Liver (tissue), 9 donors: ENCODE results near the gene PTPRB. TPM values are rescaled to one million over a fixed set of nuclear protein-coding genes. Genes with fewer than 3 reads are reported as not detected.

Source experiments
- DNase-seq: peaks from one replicate; pipeline ENCODE4 v3.0.0-alpha.2; 2017; ENCODE audit warnings: low spot score
- H3K27ac ChIP-seq, 2 donors: one replicate each; pipeline ENCODE4 v1.7.0; 2013; ENCODE audit warnings: inconsistent platforms in 2 of 2, low read length in 2 of 2, control low read depth in 1 of 2, low read depth in 1 of 2, mild to moderate bottlenecking in 1 of 2
- H3K27me3 ChIP-seq, 4 donors: one replicate each; pipeline versions ENCODE4 v1.6.1 to v1.7.0; 2013; ENCODE audit warnings: low read length in 3 of 4, inconsistent platforms in 1 of 4, mild to moderate bottlenecking in 1 of 4, moderate library complexity in 1 of 4; ENCODE audit not compliant: control insufficient read depth in 4 of 4, insufficient read depth in 4 of 4
- H3K36me3 ChIP-seq, 4 donors: one replicate each; pipeline versions ENCODE4 v1.6.1 to v1.7.0; 2013; ENCODE audit warnings: low read length in 3 of 4, mild to moderate bottlenecking in 3 of 4, low read depth in 1 of 4, moderate library complexity in 1 of 4; ENCODE audit not compliant: control insufficient read depth in 4 of 4, insufficient read depth in 3 of 4
- H3K4me1 ChIP-seq, 4 donors: one replicate each; pipeline versions ENCODE4 v1.6.1 to v1.7.0; 2013; ENCODE audit warnings: low read length in 3 of 4, mild to moderate bottlenecking in 3 of 4, moderate library complexity in 1 of 4; ENCODE audit not compliant: control insufficient read depth in 4 of 4, insufficient read depth in 4 of 4
- H3K4me3 ChIP-seq, 3 donors: one replicate each; pipeline versions ENCODE4 v1.6.1 to v1.7.0; 2013; ENCODE audit warnings: low read length in 3 of 3, control low read depth in 1 of 3, low read depth in 1 of 3, mild to moderate bottlenecking in 1 of 3
- H3K9ac ChIP-seq, 2 donors: one replicate each; pipeline ENCODE4 v1.7.0; 2013; ENCODE audit warnings: low read length in 2 of 2, mild to moderate bottlenecking in 2 of 2, moderate library complexity in 2 of 2, control low read depth in 1 of 2, low read depth in 1 of 2
- H3K9me3 ChIP-seq, 4 donors: one replicate each; pipeline versions ENCODE4 v1.6.1 to v1.7.0; 2013; ENCODE audit warnings: low read length in 3 of 4; ENCODE audit not compliant: control insufficient read depth in 4 of 4
- GABPA ChIP-seq, 2 donors: IDR thresholded peaks in 1 of 2; conservative IDR thresholded peaks in 1 of 2; 2 replicates each; pipeline ENCODE4 v1.6.1; 2016; ENCODE audit warnings: antibody characterized with exemption in 2 of 2, mild to moderate bottlenecking in 1 of 2, moderate library complexity in 1 of 2
- HNF4G ChIP-seq: IDR thresholded peaks from 2 replicates; pipeline ENCODE4 v1.6.1; 2016; ENCODE audit warnings: antibody characterized with exemption
- JUND ChIP-seq, 2 donors: IDR thresholded peaks; 2 replicates each; pipeline ENCODE4 v1.6.1; 2016; ENCODE audit warnings: antibody characterized with exemption in 2 of 2
- NR2F2 ChIP-seq: IDR thresholded peaks from 2 replicates; pipeline ENCODE4 v1.6.1; 2016; ENCODE audit warnings: antibody characterized with exemption
- RXRA ChIP-seq, 2 donors: IDR thresholded peaks; 2 replicates each; pipeline ENCODE4 v1.6.1; 2017 to 2018; ENCODE audit warnings: antibody characterized with exemption in 2 of 2, mild to moderate bottlenecking in 1 of 2
- YY1 ChIP-seq: IDR thresholded peaks from 2 replicates; pipeline ENCODE4 v1.6.1; 2016; ENCODE audit warnings: antibody characterized with exemption, mild to moderate bottlenecking
- WGBS: extraction: QIAGEN DNeasy Blood & Tissue Kit; methylation state at CpG from one replicate; pipeline ENCODE4 v1.1.7; 2013; 5-methylcytosine and 5-hydroxymethylcytosine counted together
- polyA plus RNA-seq, 2 donors: library from polyadenylated mRNA; stranded (reverse) in 1 of 2; unstranded in 1 of 2; fragments of 200-250 nt in 1 of 2; fragments of >200 nt in 1 of 2; fragmentation: Nextera tagmentation in 1 of 2; extraction: Ambion mirVana in 1 of 2; gene quantifications; one replicate each; pipeline versions ENCODE4 v1.2.1 to v1.2.3, GENCODE V29; 2013 to 2015
- total RNA-seq, 2 donors: library from RNA; depleted of rRNA; stranded (reverse); fragments of >200 nt; gene quantifications; one replicate each; pipeline ENCODE4 v1.2.3, GENCODE V29; 2014
- TF ChIP-seq, protein P1 (sequence below): IDR thresholded peaks from 2 replicates; pipeline ENCODE4 v1.6.1; 2016; ENCODE audit warnings: antibody characterized with exemption, mild to moderate bottlenecking
- TF ChIP-seq, protein P2 (sequence below): IDR thresholded peaks from 2 replicates; pipeline ENCODE4 v1.6.1; 2016; ENCODE audit warnings: antibody characterized with exemption
- TF ChIP-seq, protein P3 (sequence below): IDR thresholded peaks from 2 replicates; pipeline ENCODE4 v1.6.1; 2016; ENCODE audit warnings: antibody characterized with exemption
- donor health status: healthy.
- donor health status: healthy.
- donor health status: healthy.
- donor health status: healthy.
- donor health status: healthy.

PTPRB gene
- total and polyA plus RNA-seq, 4 donors = 6.3 to 64.9 (median 8.4) TPM

- H3K9ac ChIP-seq = no peak overlapping the region
- no peak overlapping the region for H3K27ac ChIP-seq
- H3K27me3 ChIP-seq = peaks cover 0 to 4% (median 0%) of the 10 kb centered on the region in 4 donors
These were observed 87.7 kb downstream of the PTPRB start for GRCh38 chr12:70549340-70550179.

DNA sequence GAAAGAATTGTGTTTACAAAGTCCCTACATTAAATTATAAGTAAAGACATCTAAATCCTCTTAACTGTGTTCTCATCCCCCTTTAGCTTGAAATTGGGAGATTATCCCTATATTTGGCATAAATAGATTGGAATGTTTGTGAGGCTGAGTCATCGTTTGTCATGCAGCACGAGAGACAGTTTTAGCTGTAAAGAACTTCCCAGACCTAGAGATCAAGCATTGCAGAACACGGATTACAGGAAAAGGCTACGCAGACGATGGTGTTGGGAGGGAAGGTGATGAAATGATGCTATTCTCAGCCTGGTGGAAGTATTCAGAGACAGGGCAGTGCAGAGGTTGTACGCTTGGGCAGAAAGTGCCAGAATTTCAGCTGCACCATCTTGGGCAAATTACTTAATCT, 93.8 kb downstream of the PTPRB start:
- Histone ChIP-seq H3K4me3 (no peak overlapping the region), H3K9me3 (no peaks in the 10 kb centered on the region), H3K9ac (no peak overlapping the region), H3K27me3 (no peaks in the 10 kb centered on the region), H3K36me3 (no peaks in the 10 kb centered on the region), H3K27ac (no peak overlapping the region), H3K4me1 (no peaks in the 10 kb centered on the region)
- WGBS = 57% methylated on average over 6 of the region's 6 CpGs
- no peak for DNase-seq
- no peak for TF ChIP-seq HNF4G
- no peak for TF ChIP-seq JUND (IDR thresholded peaks at IDR 0.05)
- TF ChIP-seq RXRA (IDR thresholded peaks at IDR 0.05) = no peak
- TF ChIP-seq, protein P1, sequence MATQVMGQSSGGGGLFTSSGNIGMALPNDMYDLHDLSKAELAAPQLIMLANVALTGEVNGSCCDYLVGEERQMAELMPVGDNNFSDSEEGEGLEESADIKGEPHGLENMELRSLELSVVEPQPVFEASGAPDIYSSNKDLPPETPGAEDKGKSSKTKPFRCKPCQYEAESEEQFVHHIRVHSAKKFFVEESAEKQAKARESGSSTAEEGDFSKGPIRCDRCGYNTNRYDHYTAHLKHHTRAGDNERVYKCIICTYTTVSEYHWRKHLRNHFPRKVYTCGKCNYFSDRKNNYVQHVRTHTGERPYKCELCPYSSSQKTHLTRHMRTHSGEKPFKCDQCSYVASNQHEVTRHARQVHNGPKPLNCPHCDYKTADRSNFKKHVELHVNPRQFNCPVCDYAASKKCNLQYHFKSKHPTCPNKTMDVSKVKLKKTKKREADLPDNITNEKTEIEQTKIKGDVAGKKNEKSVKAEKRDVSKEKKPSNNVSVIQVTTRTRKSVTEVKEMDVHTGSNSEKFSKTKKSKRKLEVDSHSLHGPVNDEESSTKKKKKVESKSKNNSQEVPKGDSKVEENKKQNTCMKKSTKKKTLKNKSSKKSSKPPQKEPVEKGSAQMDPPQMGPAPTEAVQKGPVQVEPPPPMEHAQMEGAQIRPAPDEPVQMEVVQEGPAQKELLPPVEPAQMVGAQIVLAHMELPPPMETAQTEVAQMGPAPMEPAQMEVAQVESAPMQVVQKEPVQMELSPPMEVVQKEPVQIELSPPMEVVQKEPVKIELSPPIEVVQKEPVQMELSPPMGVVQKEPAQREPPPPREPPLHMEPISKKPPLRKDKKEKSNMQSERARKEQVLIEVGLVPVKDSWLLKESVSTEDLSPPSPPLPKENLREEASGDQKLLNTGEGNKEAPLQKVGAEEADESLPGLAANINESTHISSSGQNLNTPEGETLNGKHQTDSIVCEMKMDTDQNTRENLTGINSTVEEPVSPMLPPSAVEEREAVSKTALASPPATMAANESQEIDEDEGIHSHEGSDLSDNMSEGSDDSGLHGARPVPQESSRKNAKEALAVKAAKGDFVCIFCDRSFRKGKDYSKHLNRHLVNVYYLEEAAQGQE = no peak
- TF ChIP-seq, protein P2, sequence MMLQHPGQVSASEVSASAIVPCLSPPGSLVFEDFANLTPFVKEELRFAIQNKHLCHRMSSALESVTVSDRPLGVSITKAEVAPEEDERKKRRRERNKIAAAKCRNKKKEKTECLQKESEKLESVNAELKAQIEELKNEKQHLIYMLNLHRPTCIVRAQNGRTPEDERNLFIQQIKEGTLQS = no peak
- TF ChIP-seq NR2F2 = no peak
- TF ChIP-seq, protein P3, sequence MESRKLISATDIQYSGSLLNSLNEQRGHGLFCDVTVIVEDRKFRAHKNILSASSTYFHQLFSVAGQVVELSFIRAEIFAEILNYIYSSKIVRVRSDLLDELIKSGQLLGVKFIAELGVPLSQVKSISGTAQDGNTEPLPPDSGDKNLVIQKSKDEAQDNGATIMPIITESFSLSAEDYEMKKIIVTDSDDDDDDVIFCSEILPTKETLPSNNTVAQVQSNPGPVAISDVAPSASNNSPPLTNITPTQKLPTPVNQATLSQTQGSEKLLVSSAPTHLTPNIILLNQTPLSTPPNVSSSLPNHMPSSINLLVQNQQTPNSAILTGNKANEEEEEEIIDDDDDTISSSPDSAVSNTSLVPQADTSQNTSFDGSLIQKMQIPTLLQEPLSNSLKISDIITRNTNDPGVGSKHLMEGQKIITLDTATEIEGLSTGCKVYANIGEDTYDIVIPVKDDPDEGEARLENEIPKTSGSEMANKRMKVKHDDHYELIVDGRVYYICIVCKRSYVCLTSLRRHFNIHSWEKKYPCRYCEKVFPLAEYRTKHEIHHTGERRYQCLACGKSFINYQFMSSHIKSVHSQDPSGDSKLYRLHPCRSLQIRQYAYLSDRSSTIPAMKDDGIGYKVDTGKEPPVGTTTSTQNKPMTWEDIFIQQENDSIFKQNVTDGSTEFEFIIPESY = no peak
- TF ChIP-seq GABPA (IDR thresholded peaks at IDR 0.05 in 1 of 2, conservative IDR thresholded peaks at IDR 0.05 in 1 of 2) = no peak
- TF ChIP-seq YY1 = no peak

More at GRCh38 chr12:70549340-70550179, 87.7 kb downstream of the PTPRB start:
- no peaks in the 10 kb centered on the region for H3K9me3 ChIP-seq
- 57% methylated on average over 10 of the region's 10 CpGs for WGBS
- no peak overlapping the region for H3K4me3 ChIP-seq
- no peak for TF ChIP-seq GABPA (IDR thresholded peaks at IDR 0.05 in 1 of 2, conservative IDR thresholded peaks at IDR 0.05 in 1 of 2)
- TF ChIP-seq, protein P1 = no peak
- DNase-seq = no peak
- no peaks in the 10 kb centered on the region for H3K36me3 ChIP-seq
- no peaks in the 10 kb centered on the region for H3K4me1 ChIP-seq
